ENCODE measurements around the gene MAN1C1. TPM values are rescaled to one million over a fixed set of nuclear protein-coding genes. Genes with fewer than 3 reads are reported as not detected.

The MAN1C1 gene
- total RNA-seq, 1 donor, result 12.9 TPM

- no peak overlapping the region for H3K4me3 ChIP-seq (ENCODE audit: low read length)
- no peaks in the 10 kb centered on the region for H3K9me3 ChIP-seq (ENCODE audit: low read depth, low read length)
- H3K4me1 ChIP-seq (ENCODE audit: insufficient read depth, low read length), result peaks cover 53% of the 10 kb centered on the region
- no peaks in the 10 kb centered on the region for H3K27me3 ChIP-seq (ENCODE audit: insufficient read depth, low read length)
Measured at GRCh38 chr1:25798666-25799351, 182.2 kb downstream of the MAN1C1 start.

- peak overlapping the region; percentile 29 for H3K4me3 ChIP-seq (ENCODE audit: low read length)
- H3K4me1 ChIP-seq (ENCODE audit: insufficient read depth, low read length), result peaks cover 53% of the 10 kb centered on the region
- H3K27me3 ChIP-seq (ENCODE audit: insufficient read depth, low read length), result no peaks in the 10 kb centered on the region
Measured at GRCh38 chr1:25799352-25799934, 182.9 kb downstream of the MAN1C1 start.

GRCh38 chr1:25799935-25800702 lies 183.5 kb downstream of the MAN1C1 start, which contains the start of gene SELENON:
Gene SELENON, plus strand, starts transcription at chr1:25800193. Its CDS starts 38 bp downstream, at chr1:25800231.
- H3K9me3 ChIP-seq (ENCODE audit: low read depth, low read length), result no peaks in the 10 kb centered on the region
- no peaks in the 10 kb centered on the region for H3K27me3 ChIP-seq (ENCODE audit: insufficient read depth, low read length)
- peaks cover 53% of the 10 kb centered on the region for H3K4me1 ChIP-seq (ENCODE audit: insufficient read depth, low read length)
- H3K4me3 ChIP-seq (ENCODE audit: low read length), result peak within 1 kb of the TSS; percentile 29

More at GRCh38 chr1:25799352-25799934, 182.9 kb downstream of the MAN1C1 start:
- H3K9me3 ChIP-seq (ENCODE audit: low read depth, low read length), result no peaks in the 10 kb centered on the region

- Histone ChIP-seq H3K9me3 (ENCODE audit: low read depth, low read length) (no peaks in the 10 kb centered on the region), H3K4me3 (ENCODE audit: low read length) (peak overlapping the region; percentile 24), H3K27me3 (ENCODE audit: insufficient read depth, low read length) (no peaks in the 10 kb centered on the region), H3K4me1 (ENCODE audit: insufficient read depth, low read length) (peaks cover 53% of the 10 kb centered on the region)
Measured at GRCh38 chr1:25800703-25801377, 184.2 kb downstream of the MAN1C1 start.

- Histone ChIP-seq H3K27me3 (ENCODE audit: insufficient read depth, low read length) (no peaks in the 10 kb centered on the region), H3K4me1 (ENCODE audit: insufficient read depth, low read length) (peaks cover 35% of the 10 kb centered on the region), H3K4me3 (ENCODE audit: low read length) (no peak overlapping the region), H3K9me3 (ENCODE audit: low read depth, low read length) (no peaks in the 10 kb centered on the region)
Measured at GRCh38 chr1:25802915-25803314, 186.3 kb downstream of the MAN1C1 start.

- Histone ChIP-seq H3K9me3 (ENCODE audit: low read depth, low read length) (no peaks in the 10 kb centered on the region), H3K4me3 (ENCODE audit: low read length) (no peak overlapping the region), H3K27me3 (ENCODE audit: insufficient read depth, low read length) (no peaks in the 10 kb centered on the region), H3K4me1 (ENCODE audit: insufficient read depth, low read length) (peaks cover 35% of the 10 kb centered on the region)
Measured at GRCh38 chr1:25803368-25803767, 186.8 kb downstream of the MAN1C1 start.

- Histone ChIP-seq H3K4me3 (ENCODE audit: low read length) (no peak overlapping the region), H3K9me3 (ENCODE audit: low read depth, low read length) (no peaks in the 10 kb centered on the region), H3K27me3 (ENCODE audit: insufficient read depth, low read length) (no peaks in the 10 kb centered on the region), H3K4me1 (ENCODE audit: insufficient read depth, low read length) (peaks cover 37% of the 10 kb centered on the region)
Measured at GRCh38 chr1:25804244-25804963, 187.8 kb downstream of the MAN1C1 start.

- Histone ChIP-seq H3K4me3 (ENCODE audit: low read length) (no peak overlapping the region), H3K9me3 (ENCODE audit: low read depth, low read length) (no peaks in the 10 kb centered on the region), H3K27me3 (ENCODE audit: insufficient read depth, low read length) (no peaks in the 10 kb centered on the region), H3K4me1 (ENCODE audit: insufficient read depth, low read length) (peaks cover 40% of the 10 kb centered on the region)
Measured at GRCh38 chr1:25804964-25805862, 188.6 kb downstream of the MAN1C1 start.

GRCh38 chr1:25805863-25806225 lies 189.3 kb downstream of the MAN1C1 start:
- Histone ChIP-seq H3K9me3 (ENCODE audit: low read depth, low read length) (no peaks in the 10 kb centered on the region), H3K4me1 (ENCODE audit: insufficient read depth, low read length) (peaks cover 42% of the 10 kb centered on the region), H3K27me3 (ENCODE audit: insufficient read depth, low read length) (no peaks in the 10 kb centered on the region), H3K4me3 (ENCODE audit: low read length) (no peak overlapping the region)

GRCh38 chr1:25806418-25806817 lies 189.8 kb downstream of the MAN1C1 start:
- Histone ChIP-seq H3K27me3 (ENCODE audit: insufficient read depth, low read length) (no peaks in the 10 kb centered on the region), H3K4me1 (ENCODE audit: insufficient read depth, low read length) (peaks cover 39% of the 10 kb centered on the region), H3K9me3 (ENCODE audit: low read depth, low read length) (no peaks in the 10 kb centered on the region), H3K4me3 (ENCODE audit: low read length) (no peak overlapping the region)

- peaks cover 27% of the 10 kb centered on the region for H3K4me1 ChIP-seq (ENCODE audit: insufficient read depth, low read length)
- no peaks in the 10 kb centered on the region for H3K27me3 ChIP-seq (ENCODE audit: insufficient read depth, low read length)
- no peak overlapping the region for H3K4me3 ChIP-seq (ENCODE audit: low read length)
- no peaks in the 10 kb centered on the region for H3K9me3 ChIP-seq (ENCODE audit: low read depth, low read length)
Measured at GRCh38 chr1:25807480-25808390, 191.1 kb downstream of the MAN1C1 start.

GRCh38 chr1:25808481-25809244 lies 192.1 kb downstream of the MAN1C1 start:
- H3K9me3 ChIP-seq (ENCODE audit: low read depth, low read length), result no peaks in the 10 kb centered on the region
- H3K4me1 ChIP-seq (ENCODE audit: insufficient read depth, low read length), result peaks cover 22% of the 10 kb centered on the region
- H3K4me3 ChIP-seq (ENCODE audit: low read length), result no peak overlapping the region
- no peaks in the 10 kb centered on the region for H3K27me3 ChIP-seq (ENCODE audit: insufficient read depth, low read length)
